Measurements from ENCODE around the gene DNAJC7.
"Not testable (repeated sequence)": the region's sequence is repeated elsewhere in the genome, so short reads cannot be mapped to it uniquely, and the experiment has no call there.

DNAJC7 gene

GRCh38 chr17:42010898-42011516 is 6.2 kb downstream of the DNAJC7 start:
- DNase-seq (ENCODE audit: low read depth), result no peak

- DNase-seq (ENCODE audit: low read depth), result not testable (repeated sequence)
These were observed 7.0 kb downstream of the DNAJC7 start for GRCh38 chr17:42010266-42010680.

- DNase-seq (ENCODE audit: low read depth), result no peak
These were observed 8.1 kb downstream of the DNAJC7 start for GRCh38 chr17:42009170-42009569.

- DNase-seq (ENCODE audit: low read depth), result no peak
These were observed 12.1 kb downstream of the DNAJC7 start for GRCh38 chr17:42005166-42005565.

GRCh38 chr17:42002792-42003301 is 14.4 kb downstream of the DNAJC7 start:
- DNase-seq (ENCODE audit: low read depth), result no peak

GRCh38 chr17:42002175-42002791 is 15.0 kb downstream of the DNAJC7 start:
- DNase-seq (ENCODE audit: low read depth), result no peak

- no peak for DNase-seq (ENCODE audit: low read depth)
These were observed 15.5 kb downstream of the DNAJC7 start for GRCh38 chr17:42001729-42002128.

- no peak for DNase-seq (ENCODE audit: low read depth)
These were observed 16.7 kb downstream of the DNAJC7 start for GRCh38 chr17:42000413-42001133.

GRCh38 chr17:41998497-41998896 is 18.7 kb downstream of the DNAJC7 start:
- DNase-seq (ENCODE audit: low read depth), result no peak

GRCh38 chr17:41996855-41997164 is 20.4 kb downstream of the DNAJC7 start:
- DNase-seq (ENCODE audit: low read depth), result no peak

GRCh38 chr17:41992576-41992975 is 24.7 kb downstream of the DNAJC7 start:
- DNase-seq (ENCODE audit: low read depth), result no peak

GRCh38 chr17:41989702-41990419 is 27.4 kb downstream of the DNAJC7 start:
- no peak for DNase-seq (ENCODE audit: low read depth)

- DNase-seq (ENCODE audit: low read depth), result no peak
These were observed 28.8 kb downstream of the DNAJC7 start for GRCh38 chr17:41988418-41988817.

GRCh38 chr17:41987642-41988041 is 29.6 kb downstream of the DNAJC7 start:
- no peak for DNase-seq (ENCODE audit: low read depth)

GRCh38 chr17:41986634-41987033 is 30.6 kb downstream of the DNAJC7 start:
- no peak for DNase-seq (ENCODE audit: low read depth)

- DNase-seq (ENCODE audit: low read depth), result no peak
These were observed 31.3 kb downstream of the DNAJC7 start for GRCh38 chr17:41985919-41986318.

- no peak for DNase-seq (ENCODE audit: low read depth)
These were observed 32.8 kb downstream of the DNAJC7 start for GRCh38 chr17:41984454-41984853.

- DNase-seq (ENCODE audit: low read depth), result no peak
These were observed 35.0 kb downstream of the DNAJC7 start for GRCh38 chr17:41982026-41982760.

GRCh38 chr17:41977991-41978390 is 39.2 kb downstream of the DNAJC7 start:
- DNase-seq (ENCODE audit: low read depth), result no peak

- no peak for DNase-seq (ENCODE audit: low read depth)
These were observed 41.0 kb downstream of the DNAJC7 start for GRCh38 chr17:41976142-41976768.
